H9 (cell line): Measurements from ENCODE around the gene GUCY2D. TPM values are rescaled to one million over a fixed set of nuclear protein-coding genes. Genes with fewer than 3 reads are reported as not detected.

Experiments
- DNase-seq: peaks from one replicate; pipeline ENCODE4 v3.0.0-alpha.2; 2017
- H2AFZ ChIP-seq: one replicate; pipeline ENCODE4 v1.6.1; 2013; ENCODE audit warnings: mild to moderate bottlenecking, low read length, control low read depth, moderate library complexity
- H2AK5ac ChIP-seq: 2 replicates; pipeline ENCODE4 v1.6.1; 2013; ENCODE audit warnings: low read length, control low read depth, mixed read lengths; ENCODE audit not compliant: insufficient read length
- H2BK120ac ChIP-seq: one replicate; pipeline ENCODE4 v1.6.1; 2013; ENCODE audit warnings: low read depth, mild to moderate bottlenecking, low read length, control low read depth, inconsistent platforms; ENCODE audit not compliant: poor library complexity, severe bottlenecking
- H2BK12ac ChIP-seq: 2 replicates; pipeline ENCODE4 v1.6.1; 2013; ENCODE audit warnings: low read length, control low read depth, mixed read lengths, low read depth; ENCODE audit not compliant: insufficient read length
- H2BK15ac ChIP-seq: 2 replicates; pipeline ENCODE4 v1.6.1; 2013; ENCODE audit warnings: low read depth, low read length, control low read depth
- H2BK20ac ChIP-seq: one replicate; pipeline ENCODE4 v1.6.1; 2013; ENCODE audit warnings: low read depth, mild to moderate bottlenecking, low read length, control low read depth, inconsistent platforms; ENCODE audit not compliant: poor library complexity, severe bottlenecking
- H2BK5ac ChIP-seq: 2 replicates; pipeline ENCODE4 v1.6.1; 2013; ENCODE audit warnings: low read length, control low read depth, mixed read lengths; ENCODE audit not compliant: insufficient read length
- H3K14ac ChIP-seq: 2 replicates; pipeline ENCODE4 v1.6.1; 2013; ENCODE audit warnings: low read length, control low read depth; ENCODE audit not compliant: insufficient read depth
- H3K18ac ChIP-seq: 2 replicates; pipeline ENCODE4 v1.6.1; 2013; ENCODE audit warnings: low read depth, mild to moderate bottlenecking, mixed read lengths, low read length, control low read depth; ENCODE audit not compliant: insufficient read length
- H3K23ac ChIP-seq: 2 replicates; pipeline ENCODE4 v1.6.1; 2013; ENCODE audit warnings: low read length, control low read depth, mixed read lengths, low read depth; ENCODE audit not compliant: insufficient read length
- H3K23me2 ChIP-seq: 2 replicates; pipeline ENCODE4 v1.6.1; 2013; ENCODE audit warnings: low read depth, mild to moderate bottlenecking, mixed read lengths, low read length, control low read depth; ENCODE audit not compliant: insufficient read length, poor library complexity, severe bottlenecking
- H3K27ac ChIP-seq: 2 replicates; pipeline ENCODE4 v1.5.1; 2013; ENCODE audit warnings: low read length, control low read depth, mixed read lengths, low read depth; ENCODE audit not compliant: insufficient read length
- H3K27me3 ChIP-seq: 2 replicates; pipeline ENCODE4 v1.6.1; 2013; ENCODE audit warnings: low read length, control low read depth, inconsistent platforms; ENCODE audit not compliant: insufficient read depth
- H3K4ac ChIP-seq: 2 replicates; pipeline ENCODE4 v1.6.1; 2013; ENCODE audit warnings: low read depth, mild to moderate bottlenecking, control low read depth, inconsistent platforms, low read length, moderate library complexity
- H3K4me1 ChIP-seq: 2 replicates; pipeline ENCODE4 v1.6.1; 2013; ENCODE audit warnings: low read length, control low read depth, inconsistent platforms; ENCODE audit not compliant: insufficient read depth
- H3K4me2 ChIP-seq: 2 replicates; pipeline ENCODE4 v1.6.1; 2013; ENCODE audit warnings: low read length, control low read depth, mixed read lengths; ENCODE audit not compliant: insufficient read length, insufficient read depth
- H3K56ac ChIP-seq: 2 replicates; pipeline ENCODE4 v1.6.1; 2013; ENCODE audit warnings: low read depth, mild to moderate bottlenecking, mixed read lengths, low read length, control low read depth; ENCODE audit not compliant: insufficient read length
- H3K79me1 ChIP-seq: 2 replicates; pipeline ENCODE4 v1.6.1; 2013; ENCODE audit warnings: low read depth, mild to moderate bottlenecking, moderate library complexity, low read length, control low read depth, inconsistent platforms; ENCODE audit not compliant: insufficient read depth, poor library complexity, severe bottlenecking
- H3K79me2 ChIP-seq: 2 replicates; pipeline ENCODE4 v1.6.1; 2013; ENCODE audit warnings: low read length, control low read depth, inconsistent platforms; ENCODE audit not compliant: insufficient read depth
- H3K9ac ChIP-seq: 2 replicates; pipeline ENCODE4 v1.6.1; 2013; ENCODE audit warnings: low read length, control low read depth, mixed read lengths; ENCODE audit not compliant: insufficient read length; ENCODE audit errors: extremely low read depth
- H3K9me3 ChIP-seq: one replicate; pipeline ENCODE4 v1.6.1; 2013; ENCODE audit warnings: low read depth, low read length, inconsistent platforms; ENCODE audit not compliant: control insufficient read depth
- H3T11ph ChIP-seq: one replicate; pipeline ENCODE4 v1.6.1; 2013; ENCODE audit warnings: mild to moderate bottlenecking, low read length, control low read depth, inconsistent platforms
- H4K20me1 ChIP-seq: one replicate; pipeline ENCODE4 v1.6.1; 2013; ENCODE audit not compliant: control insufficient read depth, insufficient read length, insufficient read depth
- H4K5ac ChIP-seq: 2 replicates; pipeline ENCODE4 v1.6.1; 2013; ENCODE audit warnings: low read depth, mild to moderate bottlenecking, mixed read lengths, low read length, control low read depth; ENCODE audit not compliant: insufficient read length
- H4K8ac ChIP-seq: replicated peaks from 2 replicates; pipeline ENCODE4 v1.6.1; 2013; ENCODE audit warnings: low read length, control low read depth, mixed read lengths, low read depth; ENCODE audit not compliant: insufficient read length
- H4K91ac ChIP-seq: 2 replicates; pipeline ENCODE4 v1.6.1; 2013; ENCODE audit warnings: low read depth, mild to moderate bottlenecking, moderate library complexity, mixed read lengths, low read length, control low read depth; ENCODE audit not compliant: insufficient read length
- H3K27ac Mint-ChIP-seq, 3 experiments: 2 replicates in 2 of 3; 3 replicates in 1 of 3; pipeline ENCODE4 v1.8.0; 2020 to 2021; ENCODE audit warnings: mixed read lengths in 3 of 3, mild to moderate bottlenecking in 1 of 3, moderate library complexity in 1 of 3
- H3K27me3 Mint-ChIP-seq: 2 replicates; pipeline ENCODE4 v1.8.0; 2021; ENCODE audit warnings: low read depth, mild to moderate bottlenecking, moderate library complexity, mixed read lengths
- H3K36me3 Mint-ChIP-seq, 3 experiments: 2 replicates in 2 of 3; 3 replicates in 1 of 3; pipeline ENCODE4 v1.8.0; 2020 to 2021; ENCODE audit warnings: low read depth in 3 of 3, mixed read lengths in 3 of 3; ENCODE audit not compliant: insufficient read depth in 1 of 3
- H3K4me1 Mint-ChIP-seq, 2 experiments: 2 replicates each; pipeline ENCODE4 v1.8.0; 2020; ENCODE audit warnings: mixed read lengths in 2 of 2
- H3K4me3 Mint-ChIP-seq, 2 experiments: 2 replicates in 1 of 2; 3 replicates in 1 of 2; pipeline ENCODE4 v1.8.0; 2020 to 2021; ENCODE audit warnings: mild to moderate bottlenecking in 2 of 2, mixed read lengths in 2 of 2, moderate library complexity in 1 of 2
- H3K9me3 Mint-ChIP-seq, 2 experiments: 2 replicates in 1 of 2; 3 replicates in 1 of 2; pipeline ENCODE4 v1.8.0; 2020; ENCODE audit warnings: mild to moderate bottlenecking in 2 of 2, mixed read lengths in 2 of 2, moderate library complexity in 1 of 2
- CTCF ChIP-seq: fragments of 200-600 bp; sonication (generic); conservative IDR thresholded peaks from 3 replicates; pipeline ENCODE4 v1.8.0; 2021; ENCODE audit warnings: antibody characterized with exemption, mild to moderate bottlenecking
- WGBS: extraction: QIAGEN DNeasy Blood & Tissue Kit; methylation state at CpG from one replicate; pipeline ENCODE4 v1.1.7; 2013; ENCODE audit warnings: missing lambda C conversion rate, low lambda C conversion rate, mixed read lengths; ENCODE audit not compliant: insufficient read length; ENCODE audit errors: extremely low coverage; 5-methylcytosine and 5-hydroxymethylcytosine counted together
- total RNA-seq: library from RNA; stranded (reverse); gene quantifications from 2 replicates; pipeline ENCODE4 v1.2.1, GENCODE V29; 2021

The GUCY2D gene
- total RNA-seq, 1 experiment from 2014 or later = 0.15 TPM

- no peaks in the 10 kb centered on the region for H3K79me2 ChIP-seq
- peaks cover 6 to 16% of the 10 kb centered on the region in 2 experiments for H3K4me1 Mint-ChIP-seq
- peaks cover 11% of the 10 kb centered on the region for H3K23me2 ChIP-seq
Measured at GRCh38 chr17:8016632-8017424, 14.4 kb downstream of the GUCY2D start.

More at GRCh38 chr17:8016632-8017424, 14.4 kb downstream of the GUCY2D start:
- no peak overlapping the region for H2BK20ac ChIP-seq
- H3K27me3 ChIP-seq = no peaks in the 10 kb centered on the region; the same call in 1 of the 2 replicates
- H3K4ac ChIP-seq = no peak overlapping the region
- Mint-ChIP-seq H3K27ac (no peak overlapping the region; a peak in 1 of 7 replicates), H3K36me3 (peaks cover 0 to 1% (median 0%) of the 10 kb centered on the region in 3 experiments; a peak in 2 of 7 replicates), H3K27me3 (peaks cover 35% of the 10 kb centered on the region), H3K9me3 (no peaks in the 10 kb centered on the region; a peak in 1 of 5 replicates), H3K4me3 (peak overlapping the region; percentile 73 to 84)
- H2BK15ac ChIP-seq = no peak overlapping the region
- H2AK5ac ChIP-seq = no peak overlapping the region
- no peak overlapping the region for H4K91ac ChIP-seq
- no peaks in the 10 kb centered on the region for H3K79me1 ChIP-seq
- no peak overlapping the region for H3K23ac ChIP-seq
- no peak overlapping the region for H3K56ac ChIP-seq
- no CpG with 5 or more reads among the region's 12 CpGs for WGBS
- H3K9ac ChIP-seq = no peak overlapping the region
- H4K8ac ChIP-seq = no peak overlapping the region
- H3K4me1 ChIP-seq = no peaks in the 10 kb centered on the region; the same call in 1 of the 2 replicates
- H4K5ac ChIP-seq = no peak overlapping the region
- H2BK5ac ChIP-seq = no peak overlapping the region
- no peak overlapping the region for H3K14ac ChIP-seq
- no peak overlapping the region for H2BK120ac ChIP-seq
- no peak overlapping the region for H2BK12ac ChIP-seq
- TF ChIP-seq CTCF = peak; percentile 91
- H3K27ac ChIP-seq = no peak overlapping the region
- H3T11ph ChIP-seq = no peak overlapping the region
- H3K9me3 ChIP-seq = no peaks in the 10 kb centered on the region
- H4K20me1 ChIP-seq = no peaks in the 10 kb centered on the region
- peak overlapping the region; percentile 71 for H2AFZ ChIP-seq
- peak overlapping the region; percentile 75 for H3K4me2 ChIP-seq
- DNase-seq = peak; percentile 92
- H3K18ac ChIP-seq = no peak overlapping the region
